Endothelial cell of umbilical vein (primary cell): ENCODE measurements around the gene DENND5B. TPM values are rescaled to one million over a fixed set of nuclear protein-coding genes. Genes with fewer than 3 reads are reported as not detected.

ENCODE experiments used
- BruUV-seq: library from RNA; stranded (reverse); fragments of 400-500 nt; replicated peaks from 2 replicates; lab custom pipeline; 2021; lab: Mats Ljungman, UMichigan
- CTCF ChIA-PET: fragments of 300-600, 350-600 bp; sonication (Branson Sonifier 250); formaldehyde crosslinking; loops from one replicate; lab custom pipeline; 2021; ENCODE audit warnings: antibody characterized with exemption, inconsistent platforms; lab: Charles Lee
- POLR2A ChIA-PET: fragments of 300-600, 350-600 bp; sonication (Branson Sonifier 250); formaldehyde crosslinking; loops from one replicate; lab custom pipeline; 2021; ENCODE audit warnings: antibody characterized with exemption, inconsistent platforms; lab: Charles Lee
- DNase-seq: peaks from one replicate; pipeline ENCODE4 v3.0.0-alpha.2; 2011; ENCODE audit warnings: low read depth, low spot score
- FAIRE-seq: peaks from 2 replicates; lab custom pipeline; 2011; peaks lifted over from hg19 to GRCh38; lab: Jason Lieb, UNC
- H2AFZ ChIP-seq: 2 replicates; pipeline ENCODE4 v1.6.0; 2012; ENCODE audit warnings: low read depth, low read length, control low read depth, inconsistent platforms
- H3K27ac ChIP-seq: 2 replicates; pipeline ENCODE4 v1.5.1; 2011; ENCODE audit warnings: low read depth, mild to moderate bottlenecking, control low read depth, low read length, moderate library complexity; ENCODE audit not compliant: insufficient read depth
- H3K27me3 ChIP-seq, 2 experiments: 2 replicates each; pipeline versions ENCODE4 v1.6.0 to v1.6.1; 2011; ENCODE audit warnings: low read length in 2 of 2, mixed read lengths in 1 of 2; ENCODE audit not compliant: control insufficient read depth in 2 of 2, insufficient read depth in 2 of 2
- H3K36me3 ChIP-seq, 2 experiments: 2 replicates in 1 of 2; 3 replicates in 1 of 2; pipeline ENCODE4 v1.5.1; 2011; ENCODE audit warnings: low read length in 2 of 2, mild to moderate bottlenecking in 1 of 2, moderate library complexity in 1 of 2; ENCODE audit not compliant: control insufficient read depth in 2 of 2, insufficient read depth in 2 of 2; ENCODE audit errors: extremely low read depth in 1 of 2
- H3K4me1 ChIP-seq: 3 replicates; pipeline ENCODE4 v1.5.1; 2011; ENCODE audit warnings: mild to moderate bottlenecking, low read length; ENCODE audit not compliant: control insufficient read depth, insufficient read depth; ENCODE audit errors: extremely low read depth
- H3K4me2 ChIP-seq: 2 replicates; pipeline ENCODE4 v1.6.1; 2011; ENCODE audit warnings: low read length, control low read depth, mixed read lengths; ENCODE audit not compliant: insufficient read depth
- H3K4me3 ChIP-seq, 3 experiments: fragments of 200-600 bp in 1 of 3; sonication (generic), shearing (Covaris generic) in 1 of 3; replicated peaks in 1 of 3; 2 replicates each; pipeline ENCODE4 v1.5.1; 2011 to 2016; ENCODE audit warnings: control low read depth in 3 of 3, low read length in 3 of 3, mild to moderate bottlenecking in 2 of 3, inconsistent platforms in 1 of 3, low read depth in 1 of 3, moderate library complexity in 1 of 3; ENCODE audit not compliant: insufficient read depth in 1 of 3
- H3K79me2 ChIP-seq: 2 replicates; pipeline ENCODE4 v1.6.0; 2012; ENCODE audit warnings: low read length, inconsistent platforms; ENCODE audit not compliant: control insufficient read depth, insufficient read depth
- H3K9ac ChIP-seq: replicated peaks from 2 replicates; pipeline ENCODE3; 2011; ENCODE audit warnings: low read length, control low read depth; ENCODE audit not compliant: insufficient read depth; ENCODE audit errors: extremely low read depth
- H3K9me1 ChIP-seq: replicated peaks from 3 replicates; pipeline ENCODE4 v1.6.0; 2011; ENCODE audit warnings: mild to moderate bottlenecking, low read length; ENCODE audit not compliant: control insufficient read depth, insufficient read depth; ENCODE audit errors: extremely low read depth
- H3K9me3 ChIP-seq: replicated peaks from 2 replicates; pipeline ENCODE4 v1.5.1; 2012; ENCODE audit warnings: low read length, inconsistent platforms; ENCODE audit not compliant: control insufficient read depth, insufficient read depth
- H4K20me1 ChIP-seq: replicated peaks from 2 replicates; pipeline ENCODE3; 2011; ENCODE audit warnings: mild to moderate bottlenecking, low read length; ENCODE audit not compliant: control insufficient read depth, insufficient read depth; ENCODE audit errors: extremely low read depth
- CTCF ChIP-seq, 2 donors: IDR thresholded peaks; 1 replicate in 1 of 2; 2 replicates in 1 of 2; pipeline ENCODE4 v1.5.1; 2011; ENCODE audit warnings: low read length in 2 of 2, mild to moderate bottlenecking in 2 of 2, moderate library complexity in 2 of 2, control low read depth in 1 of 2, inconsistent platforms in 1 of 2, low read depth in 1 of 2; ENCODE audit not compliant: insufficient read depth in 1 of 2; ENCODE audit errors: extremely low read depth in 1 of 2
- EZH2 ChIP-seq: IDR thresholded peaks from 2 replicates; pipeline ENCODE4 v1.6.1; 2012; ENCODE audit warnings: borderline replicate concordance, low read depth, mild to moderate bottlenecking, moderate library complexity, low read length, inconsistent platforms; ENCODE audit not compliant: severe bottlenecking
- FOS ChIP-seq: IDR thresholded peaks from 2 replicates; pipeline ENCODE4 v1.6.1; 2011; ENCODE audit warnings: mild to moderate bottlenecking, low read length, moderate library complexity, borderline replicate concordance; ENCODE audit not compliant: insufficient read depth
- GATA2 ChIP-seq: IDR thresholded peaks from 2 replicates; pipeline ENCODE4 v1.7.0; 2011; ENCODE audit warnings: low read depth, mild to moderate bottlenecking, moderate library complexity, mixed read lengths, low read length; ENCODE audit not compliant: insufficient read length, insufficient read depth
- JUN ChIP-seq: IDR thresholded peaks from 2 replicates; pipeline ENCODE4 v1.6.1; 2011; ENCODE audit warnings: borderline replicate concordance, low read depth; ENCODE audit not compliant: insufficient read length, insufficient read depth
- MAX ChIP-seq: IDR thresholded peaks from 2 replicates; pipeline ENCODE4 v1.6.1; 2011; ENCODE audit not compliant: insufficient read depth, insufficient read length
- MYC ChIP-seq: IDR thresholded peaks from one replicate; pipeline ENCODE4 v1.6.1; 2011; ENCODE audit warnings: mild to moderate bottlenecking, low read depth, low read length
- POLR2A ChIP-seq: IDR thresholded peaks from 2 replicates; pipeline ENCODE4 v1.6.1; 2012; ENCODE audit warnings: low read depth, mild to moderate bottlenecking, control low read depth, low read length
- POLR2AphosphoS5 ChIP-seq: IDR thresholded peaks from 2 replicates; pipeline ENCODE4 v1.6.1; 2012; ENCODE audit warnings: low read depth, mild to moderate bottlenecking, control low read depth, low read length, moderate library complexity; ENCODE audit not compliant: insufficient read depth
- dilution Hi-C: fragments of 300-500 bp; cut with MboI; formaldehyde crosslinking; loops from one replicate; pipeline ENCODE4 v1.15.0; 2019; ENCODE audit warnings: low sequenced_read_pairs; ENCODE audit not compliant: extremely low pct_ligation_motif_present
- intact Hi-C: fragments of 100-400 bp; cut with micrococcal nuclease; formaldehyde crosslinking; loops from one replicate; pipeline ENCODE4 v1.10.0; 2022
- polyA plus RNA-seq, 4 experiments: library from polyadenylated mRNA; depleted of rRNA in 3 of 4; stranded (reverse) in 3 of 4; unstranded in 1 of 4; fragments of >200 nt; gene quantifications; 2 replicates each; pipeline versions ENCODE4 v1.2.1 to v1.2.3, GENCODE V29; 2011 to 2012; ENCODE audit warnings: missing spikeins in 1 of 4
- total RNA-seq: library from RNA; stranded (reverse); gene quantifications from 2 replicates; pipeline ENCODE4 v1.2.3, GENCODE V29; 2021

DENND5B gene
- total and polyA plus RNA-seq, 2 donors (not counting 3 experiments of a cell fraction or from before 2014, with no cell fraction given): 10.3 to 18.3 TPM

GRCh38 chr12:31526158-31526546 is 64.8 kb downstream of the DENND5B start:
- no TSS peak for BruUV-seq
- H3K4me3 ChIP-seq: no peak overlapping the region
- H3K9me1 ChIP-seq: no peaks in the 10 kb centered on the region
- no peaks in the 10 kb centered on the region for H3K27me3 ChIP-seq
- FAIRE-seq: no peak
- H4K20me1 ChIP-seq: no peaks in the 10 kb centered on the region
- ChIA-PET POLR2A (no interaction called here), CTCF (interaction anchor here (0.6 kb wide), 1 partner anchor 70 kb away, joined by 3 read pairs; no protein-coding TSS in a partner anchor)
- H3K36me3 ChIP-seq: no peaks in the 10 kb centered on the region
- no peak overlapping the region for H3K4me2 ChIP-seq
- H3K27ac ChIP-seq: no peak overlapping the region
- DNase-seq: no peak
- intact Hi-C loops: no loop called here
- TF ChIP-seq POLR2A: no peak
- TF ChIP-seq MAX: no peak
- TF ChIP-seq GATA2: no peak
- TF ChIP-seq MYC: no peak
- TF ChIP-seq FOS: no peak
- no peak for TF ChIP-seq CTCF (IDR thresholded peaks at IDR 0.05; ENCODE audit: extremely low read depth in 1 of 2, insufficient read depth in 1 of 2, low read depth in 1 of 2, low read length in 2 of 2)
- no peak for TF ChIP-seq POLR2AphosphoS5
- TF ChIP-seq JUN: no peak
- TF ChIP-seq EZH2: no peak
- dilution Hi-C loops: no loop called here
- H3K9ac ChIP-seq: no peak overlapping the region
- no peaks in the 10 kb centered on the region for H3K9me3 ChIP-seq
- peaks cover 6% of the 10 kb centered on the region for H3K79me2 ChIP-seq
- no peak overlapping the region for H2AFZ ChIP-seq
- H3K4me1 ChIP-seq: peaks cover 2% of the 10 kb centered on the region
